Sigmoid colon (tissue), 4 donors: Measurements from ENCODE around the gene TRMT2A.

Experiments used
- EP300 ChIP-seq, 4 donors: sonication (generic); formaldehyde crosslinking; IDR thresholded peaks; one replicate each; pipeline ENCODE4 v1.6.1; 2017; ENCODE audit warnings: antibody characterized with exemption in 4 of 4
- POLR2A ChIP-seq, 2 donors: fragments of 450-650 bp; IDR thresholded peaks; one replicate each; pipeline ENCODE4 v1.6.1; 2016; ENCODE audit warnings: antibody characterized with exemption in 2 of 2, mild to moderate bottlenecking in 2 of 2, moderate library complexity in 2 of 2
- POLR2AphosphoS5 ChIP-seq, 4 donors: sonication (generic); formaldehyde crosslinking; IDR thresholded peaks; one replicate each; pipeline ENCODE4 v1.6.1; 2017; ENCODE audit warnings: antibody characterized with exemption in 4 of 4
- TF ChIP-seq, protein P1 (sequence below), 4 experiments: fragments of 450-650 bp in 3 of 4; fragments of 200-600 bp in 1 of 4; IDR thresholded peaks; one replicate each; pipeline ENCODE4 v1.5.1; 2016 to 2019; ENCODE audit warnings: antibody characterized with exemption in 4 of 4, mild to moderate bottlenecking in 3 of 4, moderate library complexity in 2 of 4

DNA sequence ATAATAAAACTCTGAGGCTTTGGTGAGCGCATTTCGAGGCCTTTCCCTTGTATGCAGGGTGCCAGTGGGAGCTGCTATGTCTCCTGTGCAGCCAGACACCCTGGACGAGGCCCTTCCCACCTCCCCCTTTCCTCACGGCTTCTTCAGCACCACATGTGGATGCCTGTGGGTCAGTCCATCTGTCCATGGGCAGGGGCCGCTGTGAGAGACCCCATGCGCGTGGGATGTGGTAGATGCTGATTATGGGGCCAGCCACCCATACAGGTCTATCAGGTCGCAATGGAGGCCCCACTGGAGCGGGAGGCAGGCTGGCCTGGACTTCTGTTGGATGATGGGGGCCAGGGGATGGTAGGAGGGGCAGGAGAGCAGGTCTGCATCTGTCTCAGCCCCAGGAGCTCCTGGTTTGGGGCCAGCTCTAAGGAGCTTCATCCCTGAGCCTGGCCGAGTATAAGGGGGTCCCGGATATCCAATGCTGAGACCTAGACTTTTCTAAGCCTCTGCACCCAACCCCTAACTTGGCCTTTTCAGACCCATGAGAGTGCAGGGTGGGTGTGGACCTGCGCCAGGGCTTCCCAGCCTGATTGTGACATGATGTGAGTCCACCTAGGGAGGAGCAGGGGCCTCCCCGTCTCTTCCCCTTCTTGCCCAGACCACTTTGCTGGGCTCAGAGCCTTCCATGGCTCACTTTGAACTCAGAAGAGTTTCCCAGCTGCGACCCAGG lies 51.0 kb downstream of the TRMT2A start:
- TF ChIP-seq, protein P1, sequence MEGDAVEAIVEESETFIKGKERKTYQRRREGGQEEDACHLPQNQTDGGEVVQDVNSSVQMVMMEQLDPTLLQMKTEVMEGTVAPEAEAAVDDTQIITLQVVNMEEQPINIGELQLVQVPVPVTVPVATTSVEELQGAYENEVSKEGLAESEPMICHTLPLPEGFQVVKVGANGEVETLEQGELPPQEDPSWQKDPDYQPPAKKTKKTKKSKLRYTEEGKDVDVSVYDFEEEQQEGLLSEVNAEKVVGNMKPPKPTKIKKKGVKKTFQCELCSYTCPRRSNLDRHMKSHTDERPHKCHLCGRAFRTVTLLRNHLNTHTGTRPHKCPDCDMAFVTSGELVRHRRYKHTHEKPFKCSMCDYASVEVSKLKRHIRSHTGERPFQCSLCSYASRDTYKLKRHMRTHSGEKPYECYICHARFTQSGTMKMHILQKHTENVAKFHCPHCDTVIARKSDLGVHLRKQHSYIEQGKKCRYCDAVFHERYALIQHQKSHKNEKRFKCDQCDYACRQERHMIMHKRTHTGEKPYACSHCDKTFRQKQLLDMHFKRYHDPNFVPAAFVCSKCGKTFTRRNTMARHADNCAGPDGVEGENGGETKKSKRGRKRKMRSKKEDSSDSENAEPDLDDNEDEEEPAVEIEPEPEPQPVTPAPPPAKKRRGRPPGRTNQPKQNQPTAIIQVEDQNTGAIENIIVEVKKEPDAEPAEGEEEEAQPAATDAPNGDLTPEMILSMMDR (IDR thresholded peaks at IDR 0.05): no peak
- no peak for TF ChIP-seq POLR2AphosphoS5 (IDR thresholded peaks at IDR 0.05)
- no peak for TF ChIP-seq EP300 (IDR thresholded peaks at IDR 0.05)
- TF ChIP-seq POLR2A (IDR thresholded peaks at IDR 0.05): no peak
